ENCODE data around the gene FCN2.
A peak's percentile ranks its signal among the peaks of the same experiment; 100 is the strongest.
"Not testable (repeated sequence)": the region's sequence is repeated elsewhere in the genome, so short reads cannot be mapped to it uniquely, and the experiment has no call there.

Gene FCN2

DNA sequence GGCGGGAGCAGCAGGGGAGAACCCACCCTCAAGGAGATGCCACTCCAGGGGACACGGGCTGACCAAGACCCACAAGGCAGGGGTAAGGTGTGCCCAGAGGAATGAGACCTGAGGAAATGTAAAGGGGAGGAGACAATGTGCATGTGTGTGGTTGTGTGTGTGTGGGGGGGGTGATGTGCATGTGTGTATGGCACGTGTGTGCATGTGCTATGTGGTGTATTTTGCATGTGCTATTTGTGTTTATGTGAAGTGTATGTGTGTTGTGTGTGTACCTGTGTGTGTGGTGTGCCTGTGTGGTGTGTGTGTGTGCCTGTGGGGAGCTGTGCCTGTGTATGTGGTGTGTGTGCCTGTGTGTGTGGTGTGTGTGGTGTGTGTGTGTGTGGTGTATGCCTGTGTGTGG lies 33.5 kb upstream of the FCN2 start:
- DNase-seq: no peak

DNA sequence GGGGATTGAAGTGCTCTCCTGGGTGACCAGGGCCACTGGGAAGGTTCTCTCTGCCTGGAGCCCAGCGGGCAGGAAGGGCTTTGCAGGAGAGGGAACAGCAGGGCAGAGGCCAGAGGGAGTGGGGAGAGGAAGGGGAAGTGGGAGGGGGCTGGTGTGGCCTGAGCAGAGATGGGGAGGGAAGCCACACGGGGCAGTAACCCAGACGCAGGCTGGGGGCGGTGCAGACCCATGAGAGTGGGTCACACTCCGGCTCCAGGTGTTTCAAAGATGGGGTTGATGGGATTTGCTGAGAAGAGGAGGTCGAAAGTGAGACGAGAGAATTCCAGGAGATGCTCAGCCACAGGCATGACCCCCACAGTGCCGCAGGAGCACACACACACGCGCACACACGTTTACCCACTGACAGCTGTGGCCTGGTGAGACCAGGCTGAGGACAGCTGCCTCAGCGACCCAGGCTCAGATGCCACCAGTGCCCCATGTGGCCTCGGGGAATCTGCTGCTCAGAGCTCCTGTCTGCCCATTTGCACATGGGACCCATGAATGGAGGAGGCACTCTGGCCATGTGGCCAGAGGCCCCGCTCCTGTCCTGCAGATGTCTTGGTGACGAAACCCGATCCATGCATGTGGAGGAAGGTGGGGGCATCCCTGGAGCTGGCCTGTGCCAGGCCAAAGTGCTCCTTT lies 32.7 kb upstream of the FCN2 start:
- DNase-seq: no peak

DNA sequence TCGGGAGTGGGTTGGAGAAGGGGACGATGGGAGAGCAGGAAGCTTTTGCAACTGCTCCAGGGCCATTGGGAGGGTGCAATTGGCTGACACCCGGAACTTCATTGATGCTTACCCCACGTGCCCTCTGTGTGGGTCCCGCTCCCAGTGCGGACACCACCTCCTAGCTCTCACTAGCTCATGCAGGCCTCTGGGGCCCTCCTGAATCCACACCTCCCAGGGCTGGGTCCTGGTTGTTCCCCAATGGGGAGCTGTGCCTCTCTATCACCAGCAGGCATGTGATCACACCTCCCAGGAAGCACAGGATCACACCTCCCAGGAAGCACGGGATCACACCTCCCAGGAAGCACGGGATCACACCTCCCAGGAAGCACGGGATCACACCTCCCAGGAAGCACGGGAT lies 32.1 kb upstream of the FCN2 start:
- DNase-seq: no peak

DNA sequence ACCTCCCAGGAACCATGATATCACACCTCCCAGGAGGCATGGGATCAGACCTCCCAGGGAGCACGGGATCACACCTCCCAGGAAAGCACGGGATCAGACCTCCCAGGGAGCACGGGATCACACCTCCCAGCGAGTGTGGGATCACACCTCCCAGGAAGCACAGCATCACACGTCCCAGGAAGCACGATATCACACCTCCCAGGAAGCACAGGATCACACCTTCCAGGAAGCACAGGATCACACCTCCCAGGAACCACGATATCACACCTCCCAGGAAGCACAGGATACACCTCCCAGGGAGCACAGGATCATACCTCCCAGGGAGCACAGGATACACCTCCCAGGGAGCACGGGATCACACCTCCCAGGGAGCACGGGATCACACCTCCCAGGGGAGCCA lies 30.0 kb upstream of the FCN2 start:
- DNase-seq: no peak

DNA sequence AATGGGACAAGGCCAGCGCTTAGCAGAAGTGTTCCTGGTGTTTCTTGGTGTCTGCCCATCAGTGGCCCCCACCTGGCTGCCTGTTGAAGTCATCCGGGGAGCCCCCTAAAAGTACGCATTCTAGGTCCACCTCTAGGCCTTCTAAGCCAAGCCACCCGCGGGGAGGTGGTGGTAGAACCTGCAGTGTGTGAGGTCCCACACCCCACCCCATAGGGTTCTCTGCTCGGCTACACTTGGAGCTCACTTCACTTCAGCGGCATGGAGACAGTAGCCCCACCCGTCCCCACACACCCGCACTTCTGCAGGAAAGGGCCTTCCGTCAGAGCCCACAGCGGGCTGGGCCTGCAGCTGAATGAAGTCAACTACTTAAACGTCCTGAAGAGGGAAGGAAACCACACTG lies 29.6 kb upstream of the FCN2 start:
- no peak for DNase-seq

DNA sequence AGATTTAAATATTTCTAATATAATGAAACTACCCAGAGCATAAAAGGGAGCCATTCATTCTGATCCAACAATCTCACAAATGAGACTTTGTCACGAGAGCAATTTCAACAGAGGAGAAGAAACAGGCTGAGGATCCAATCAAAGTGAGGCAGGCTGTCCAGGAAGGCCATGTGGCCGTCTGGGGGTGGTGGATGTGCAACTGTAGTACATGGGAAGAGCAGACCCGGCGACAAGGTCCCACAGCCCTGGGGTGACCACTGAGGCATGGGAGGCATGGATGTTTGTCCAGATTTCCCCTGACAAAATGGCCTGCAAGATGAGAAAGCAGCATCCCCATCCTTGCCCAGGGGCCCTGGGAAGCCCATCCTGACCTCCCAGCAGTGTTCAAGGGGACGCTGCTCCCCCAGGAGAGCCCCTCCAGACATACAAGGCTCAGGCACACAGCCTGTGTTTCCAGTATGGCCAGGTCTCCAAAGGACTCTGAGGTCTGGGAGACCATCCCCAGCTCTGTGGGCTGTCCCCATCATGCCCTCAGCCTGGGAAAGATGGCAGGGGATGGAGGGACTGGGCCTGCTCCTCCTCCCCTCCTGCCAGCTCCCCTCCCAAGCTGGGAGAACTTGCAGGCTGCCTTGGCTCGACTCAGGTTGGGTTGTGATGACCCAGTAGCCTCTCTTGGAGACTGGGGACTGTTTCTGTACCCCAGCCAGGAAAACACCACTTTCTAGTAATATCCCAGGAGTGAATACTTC lies 27.5 kb upstream of the FCN2 start:
- no peak for DNase-seq

DNA sequence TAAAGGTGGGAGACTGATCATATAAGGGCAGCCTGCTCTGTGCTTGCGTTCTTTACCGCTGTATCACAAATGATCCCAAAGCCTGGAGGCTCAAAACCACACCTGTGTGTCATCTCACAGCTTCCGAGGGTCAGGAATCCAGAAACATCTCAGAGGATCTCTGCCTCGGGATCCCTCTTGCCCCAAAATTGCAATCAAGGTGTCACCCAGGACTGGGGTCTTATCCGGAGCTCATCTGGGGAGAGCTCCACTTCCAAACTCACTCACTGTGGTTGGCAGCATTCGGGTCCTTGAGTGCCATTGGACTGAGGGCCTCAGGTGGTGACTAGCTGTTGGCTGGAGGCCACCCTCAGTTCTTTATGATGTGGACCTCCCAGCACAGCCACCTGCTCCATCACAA lies 26.7 kb upstream of the FCN2 start:
- DNase-seq: no peak

DNA sequence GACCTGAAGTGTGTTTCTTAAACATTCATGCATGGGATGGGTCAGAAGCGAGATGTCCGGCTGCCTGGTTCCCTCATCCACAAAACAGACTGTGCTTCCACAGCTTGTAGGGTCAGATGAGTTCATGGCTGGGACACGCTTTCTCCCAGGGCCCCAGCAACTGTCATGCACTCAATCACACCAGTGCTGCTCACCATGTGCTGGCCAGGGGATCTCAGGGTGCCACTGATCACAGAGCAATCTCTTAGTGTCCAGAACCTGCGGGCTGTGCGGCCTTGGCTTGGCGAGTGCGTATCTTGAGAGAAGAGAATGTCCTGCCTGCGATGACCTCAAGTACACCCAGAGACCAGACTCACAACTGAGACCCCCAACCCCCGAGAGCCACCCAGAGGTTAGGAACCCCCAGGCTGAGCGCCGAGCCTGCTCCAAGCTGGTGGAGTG lies 26.0 kb upstream of the FCN2 start:
- DNase-seq: no peak

DNA sequence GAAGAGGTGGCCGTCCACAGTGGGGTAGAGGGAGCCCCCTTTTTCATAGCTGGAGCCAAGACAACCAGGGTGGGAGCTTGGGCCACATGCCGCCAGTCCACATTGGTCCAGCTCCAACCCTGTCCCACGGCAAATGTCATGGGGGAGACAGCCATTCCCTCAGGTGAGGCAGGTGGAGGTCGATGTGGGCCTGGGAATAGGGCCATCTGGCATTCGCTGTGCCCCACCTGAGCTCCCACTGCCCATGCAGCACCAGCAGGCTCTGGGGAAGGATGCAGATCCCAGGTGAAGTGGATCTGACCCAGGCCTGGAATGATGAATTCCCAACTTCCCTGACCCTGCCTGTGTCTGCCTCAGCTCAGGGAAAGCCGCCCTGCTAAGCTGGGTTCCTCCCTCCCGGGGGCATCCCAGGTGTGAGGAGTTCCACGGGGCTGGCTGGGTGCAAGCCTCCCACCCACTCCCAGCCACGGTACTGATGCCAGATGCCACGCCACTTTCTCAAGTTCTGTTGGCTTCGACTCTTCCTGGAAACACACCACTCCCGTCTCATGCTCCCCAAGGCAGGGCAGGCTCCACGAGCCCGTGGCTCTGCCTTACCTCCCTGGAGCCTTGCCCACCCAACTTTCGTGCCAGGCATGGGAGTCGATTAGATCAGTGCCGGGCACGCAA lies 25.2 kb upstream of the FCN2 start:
- DNase-seq: no peak

DNA sequence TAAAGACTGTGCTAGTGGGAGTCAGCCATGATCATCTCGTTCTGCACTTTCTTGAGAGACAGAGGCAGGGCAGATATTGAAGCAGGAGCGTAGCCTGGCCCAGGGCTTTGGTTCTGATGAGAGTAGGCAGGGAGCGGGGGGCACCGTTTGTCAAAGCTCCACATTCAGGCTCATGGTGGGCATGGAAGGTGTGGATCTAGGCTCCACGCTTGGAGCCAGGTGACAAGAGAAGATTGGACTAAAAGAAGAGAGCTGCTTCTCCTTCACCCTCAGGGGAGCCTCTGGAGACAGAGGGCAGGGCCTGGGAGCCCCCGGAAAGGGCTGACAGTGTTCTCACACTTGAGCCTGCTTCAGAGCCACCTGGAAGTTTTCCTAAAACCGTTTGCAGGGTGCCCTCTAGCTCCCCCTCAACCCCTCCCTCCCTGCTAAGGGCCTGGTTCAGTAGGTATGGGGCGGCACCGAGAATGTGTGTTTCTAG lies 24.7 kb upstream of the FCN2 start:
- no peak for DNase-seq

DNA sequence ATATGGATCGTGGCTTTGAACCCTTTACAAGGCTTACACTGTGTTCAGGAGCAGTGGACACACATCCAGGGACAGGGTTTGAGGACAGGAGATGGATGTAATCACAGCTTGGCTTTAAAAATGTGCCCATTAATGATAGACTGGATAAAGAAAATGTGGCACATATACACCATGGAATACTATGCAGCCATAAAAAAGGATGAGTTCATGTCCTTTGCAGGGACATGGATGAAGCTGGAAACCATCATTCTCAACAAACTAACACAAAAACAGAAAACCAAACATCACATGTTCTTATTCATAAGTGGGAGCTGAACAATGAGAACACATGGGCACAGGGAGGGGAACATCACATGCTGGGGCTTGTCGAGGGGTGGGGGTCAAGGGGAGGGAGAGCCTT lies 23.2 kb upstream of the FCN2 start:
- not testable (repeated sequence) for DNase-seq

DNA sequence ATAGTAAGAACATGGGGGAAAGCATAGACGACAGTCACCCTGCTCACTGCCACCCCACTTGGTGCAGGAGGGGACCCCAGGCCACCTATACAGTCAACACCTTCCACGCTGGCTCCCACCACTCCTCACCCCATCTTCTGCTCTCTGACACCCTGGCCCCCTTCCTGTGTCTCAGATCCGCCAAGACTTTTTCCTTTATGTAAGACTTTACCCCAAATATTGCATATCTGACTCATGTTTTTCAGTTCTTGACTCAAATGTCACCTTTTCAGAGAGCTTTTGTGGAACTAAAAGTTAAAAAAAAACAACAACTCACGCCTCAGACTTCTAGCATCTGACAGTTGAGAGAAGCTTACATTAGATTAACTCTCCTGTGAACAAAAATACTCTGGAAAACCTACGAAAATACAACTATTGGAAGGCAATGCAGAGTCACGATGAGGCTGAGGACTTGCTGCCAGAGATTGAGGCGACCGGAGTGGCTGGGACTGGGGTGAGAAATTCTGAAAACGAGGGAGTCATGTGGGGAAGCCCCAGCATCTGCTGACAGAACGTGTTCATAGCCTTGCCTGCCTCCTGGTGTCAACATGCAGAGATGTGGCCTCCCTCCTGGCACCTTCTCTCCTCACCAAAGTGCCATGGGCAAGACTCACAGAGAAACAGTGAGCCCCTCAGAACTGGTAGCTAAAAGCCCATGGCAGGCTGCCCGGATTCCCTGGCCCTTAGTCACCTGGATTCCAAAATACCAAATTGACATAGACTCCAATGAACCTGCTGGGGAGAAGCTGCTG lies 22.4 kb upstream of the FCN2 start:
- DNase-seq: peak in 1 of 51 donors; percentile 39

DNA sequence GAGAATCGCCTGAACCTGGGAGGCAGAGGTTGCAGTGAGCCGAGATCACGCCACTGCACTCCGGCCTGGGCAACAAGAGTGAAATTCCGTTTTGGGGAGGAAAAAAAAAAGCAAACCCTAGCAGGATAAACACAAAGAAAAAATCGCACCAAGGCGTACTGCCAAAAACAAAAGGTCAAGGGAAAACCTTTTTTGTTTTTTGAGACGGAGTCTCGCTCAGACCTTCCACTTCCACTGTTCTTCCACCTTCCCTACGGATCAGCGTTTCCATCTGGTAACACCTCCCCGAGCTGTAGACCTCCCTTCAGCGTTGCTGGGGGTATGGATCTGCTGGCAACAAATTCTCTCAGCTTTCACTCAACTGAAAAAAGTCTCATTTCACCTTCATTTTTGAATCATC lies 20.1 kb upstream of the FCN2 start:
- no peak for DNase-seq

DNA sequence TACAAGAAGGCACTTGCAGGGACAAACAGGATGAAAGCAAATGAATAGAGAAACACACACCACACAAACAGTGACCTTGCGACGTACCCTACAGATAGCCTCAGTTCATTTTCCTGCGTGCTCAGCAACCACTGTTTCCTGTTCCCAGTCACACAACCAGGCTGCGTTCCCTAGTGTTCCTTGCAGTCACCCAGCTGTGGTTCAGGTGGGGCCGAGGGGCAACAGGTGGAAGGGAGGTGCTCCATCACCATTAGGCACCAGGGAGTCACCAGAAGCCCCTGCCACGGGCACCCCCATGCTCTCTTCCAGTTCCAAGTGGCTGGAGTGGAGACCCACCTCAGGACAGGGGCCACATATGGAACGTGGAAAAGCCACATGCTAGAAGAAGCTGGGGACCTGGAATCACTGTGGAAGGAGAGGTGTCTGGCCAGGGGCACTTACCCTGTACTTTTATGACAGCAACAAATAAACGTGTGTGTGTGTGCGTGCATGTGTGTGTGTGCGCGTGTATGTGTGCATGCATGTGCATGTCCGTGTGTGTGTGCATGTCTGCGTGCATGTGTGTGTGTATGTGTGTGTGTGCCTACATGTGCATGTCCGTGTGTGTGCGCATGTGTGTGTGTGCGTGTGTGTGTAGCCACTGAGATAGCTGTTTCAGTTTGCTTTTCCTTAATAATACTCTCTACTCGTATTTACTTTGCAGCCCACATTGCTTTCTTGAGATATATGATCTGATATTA lies 18.8 kb upstream of the FCN2 start:
- no peak for DNase-seq

DNA sequence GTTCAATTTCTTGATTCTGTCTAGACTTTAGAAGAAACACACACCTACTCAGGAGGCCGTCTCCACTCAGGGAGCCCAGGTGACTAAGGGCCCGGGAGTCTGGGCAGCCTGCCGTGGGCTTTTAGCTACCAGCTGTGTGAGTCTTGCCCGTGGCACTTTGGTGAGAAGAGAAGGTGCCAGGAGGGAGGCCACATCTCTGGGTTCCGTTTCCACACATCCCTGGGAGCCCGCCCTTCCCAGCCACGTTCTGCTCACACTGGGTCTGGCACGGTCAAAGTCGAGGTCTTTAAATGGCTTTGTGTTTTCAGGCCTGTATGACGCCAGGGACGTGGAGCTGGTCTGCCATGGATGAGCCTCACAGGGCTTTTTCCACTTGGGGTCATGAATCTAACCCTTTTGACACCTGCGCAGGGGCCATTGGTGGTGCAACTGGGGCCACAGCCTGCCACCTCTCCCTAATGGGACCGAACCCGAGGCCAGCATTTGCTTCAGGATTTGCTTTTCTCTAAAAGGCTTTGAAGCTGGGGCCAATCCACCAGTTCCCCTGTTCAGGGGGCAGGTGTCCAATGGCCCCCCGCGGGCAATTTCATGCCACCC lies 17.2 kb upstream of the FCN2 start:
- DNase-seq: peak in 2 of 51 donors; percentile 10 to 22

DNA sequence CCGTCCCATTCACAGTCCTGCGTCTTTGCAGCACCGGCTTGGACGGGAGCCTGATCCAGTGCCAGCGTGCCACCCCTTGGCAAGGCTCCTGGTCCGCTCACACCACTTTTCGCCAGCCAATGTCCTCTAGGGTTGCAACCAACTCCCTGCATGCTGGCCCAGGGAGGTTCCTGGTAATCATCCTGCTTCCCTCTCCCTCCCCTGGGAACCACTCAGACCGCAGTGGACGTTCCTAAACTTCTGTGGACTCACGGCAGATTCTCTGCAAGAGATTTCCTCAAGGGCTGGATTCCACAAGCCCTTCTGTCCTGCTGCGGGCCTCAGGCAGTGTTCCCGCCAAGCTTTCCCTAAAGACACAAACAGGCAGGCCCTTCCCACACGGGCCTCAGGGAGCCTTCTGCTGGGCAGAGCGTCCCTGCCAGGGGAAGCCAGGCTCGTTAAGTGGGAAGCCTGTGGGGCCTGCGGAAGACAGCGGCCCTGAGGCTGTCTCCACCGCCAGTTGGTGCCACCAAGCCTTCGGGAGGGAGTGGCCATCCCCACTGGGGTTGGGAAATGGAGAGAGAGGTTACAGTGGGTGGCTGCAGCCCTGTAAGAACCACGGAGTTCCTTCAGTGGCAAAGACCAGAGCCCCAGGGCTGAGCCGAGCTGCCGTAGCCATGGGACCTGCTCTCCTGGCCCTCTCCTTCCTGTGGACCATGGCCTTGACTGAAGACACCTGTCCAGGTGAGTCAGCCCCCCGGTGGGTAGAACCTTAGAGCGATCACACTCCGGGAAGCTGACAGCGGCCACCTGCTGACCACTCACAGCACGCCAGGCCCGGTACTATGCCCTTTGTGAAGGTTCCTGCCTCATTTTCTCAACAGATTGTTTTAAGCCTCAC lies 16.4 kb upstream of the FCN2 start:
- peak in 19 of 51 donors; percentile 3 to 57 (median 25) for DNase-seq

DNA sequence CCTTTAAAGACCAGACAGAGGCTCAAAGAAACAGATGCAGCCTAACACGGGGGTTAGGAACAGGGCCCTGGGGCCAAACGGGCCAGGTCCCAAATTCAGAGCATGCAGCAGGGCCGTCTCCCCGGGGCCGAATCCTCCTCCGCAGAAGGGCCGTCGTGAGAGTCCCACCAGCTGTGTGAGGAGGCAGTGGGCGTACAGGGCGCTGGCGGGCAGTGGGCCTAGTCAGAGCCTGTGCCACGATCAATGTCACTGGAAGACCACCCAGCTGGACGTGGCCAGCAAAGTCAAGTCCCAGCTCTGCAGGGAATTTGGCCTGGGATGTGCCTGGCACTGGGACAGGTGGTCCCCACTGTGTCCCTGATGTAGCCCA lies 15.8 kb upstream of the FCN2 start:
- no peak for DNase-seq

DNA sequence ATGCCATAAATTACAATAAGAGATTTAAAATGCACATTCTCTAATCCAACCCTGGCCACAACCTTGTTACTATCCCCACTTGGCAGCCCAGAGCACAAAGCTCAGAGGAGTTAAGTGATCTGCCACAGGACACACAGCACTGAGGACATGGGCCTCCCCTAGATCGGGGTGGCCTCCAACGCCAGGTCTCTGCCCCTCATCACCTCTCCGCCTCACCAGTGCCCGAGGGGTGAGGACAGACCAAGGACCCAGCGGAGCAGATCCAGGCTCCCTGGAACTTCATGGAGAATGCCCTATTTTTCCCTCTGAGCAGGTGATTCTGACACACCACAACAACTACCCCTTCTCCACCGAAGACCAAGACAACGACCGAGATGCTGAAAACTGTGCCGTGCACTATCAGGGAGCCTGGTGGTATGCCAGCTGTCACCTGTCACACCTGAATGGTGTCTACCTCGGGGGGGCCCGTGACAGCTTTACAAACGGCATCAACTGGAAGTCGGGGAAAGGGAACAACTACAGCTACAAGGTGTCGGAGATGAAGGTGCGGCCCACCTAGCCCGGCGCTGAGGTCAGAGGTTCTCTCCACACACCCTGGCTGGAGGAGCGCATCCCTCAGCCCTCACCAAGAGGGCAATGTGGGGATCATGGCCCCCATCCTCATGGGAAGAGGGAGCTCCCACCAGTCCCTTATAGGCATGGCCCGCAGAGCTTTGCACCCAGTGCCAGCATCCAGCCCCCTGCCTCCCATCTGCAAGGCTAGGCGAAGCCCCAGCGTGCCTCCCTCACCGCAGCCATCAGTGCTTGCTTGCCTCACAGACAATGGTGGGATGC lies 12.5 kb upstream of the FCN2 start:
- no peak for DNase-seq

Data from hypothalamus (tissue), 51 donors.